NCI-H2081 (cell line): ENCODE measurements around the gene LPGAT1.

ENCODE experiments used
- DNase-seq, 2 experiments: peaks; one replicate each; lab custom pipeline; 2025; lab: John Stamatoyannopoulos, UW

Gene LPGAT1

DNA sequence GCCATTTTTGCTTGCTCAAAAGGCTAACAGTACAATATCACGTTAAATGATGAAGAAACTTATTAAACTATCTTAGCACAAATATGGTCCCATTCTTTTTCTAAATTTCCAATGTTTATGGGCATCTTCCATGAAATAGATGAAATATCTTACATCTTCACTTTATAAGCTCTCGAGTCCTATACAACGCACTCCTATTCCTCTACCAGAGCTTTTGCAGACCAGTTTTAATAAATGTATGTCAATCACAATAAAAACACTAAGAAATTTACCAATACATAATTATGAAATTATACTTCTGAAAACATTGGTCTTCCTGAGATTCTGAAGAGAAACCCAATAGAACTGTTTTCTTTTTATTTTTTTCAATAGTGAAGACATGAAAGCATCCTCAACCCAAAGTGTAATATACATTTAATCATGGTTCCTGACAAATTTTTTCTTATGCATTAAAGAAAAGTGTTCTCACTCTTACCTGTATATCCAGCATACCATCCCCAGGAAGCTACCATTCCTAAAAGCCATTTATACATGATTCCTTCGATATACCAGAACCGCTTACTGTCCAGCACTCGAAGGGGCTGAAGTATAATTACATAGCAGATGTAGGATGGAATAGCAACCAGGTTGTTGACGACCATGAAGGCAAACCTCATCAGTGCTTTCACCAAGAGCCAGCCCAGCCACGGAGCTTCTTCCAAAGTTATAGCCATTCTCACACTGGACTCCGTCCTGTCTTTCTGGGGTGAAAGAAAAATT is 1.8 kb downstream of the LPGAT1 start:
- DNase-seq = peak in 1 of 2 experiments; percentile 12

DNA sequence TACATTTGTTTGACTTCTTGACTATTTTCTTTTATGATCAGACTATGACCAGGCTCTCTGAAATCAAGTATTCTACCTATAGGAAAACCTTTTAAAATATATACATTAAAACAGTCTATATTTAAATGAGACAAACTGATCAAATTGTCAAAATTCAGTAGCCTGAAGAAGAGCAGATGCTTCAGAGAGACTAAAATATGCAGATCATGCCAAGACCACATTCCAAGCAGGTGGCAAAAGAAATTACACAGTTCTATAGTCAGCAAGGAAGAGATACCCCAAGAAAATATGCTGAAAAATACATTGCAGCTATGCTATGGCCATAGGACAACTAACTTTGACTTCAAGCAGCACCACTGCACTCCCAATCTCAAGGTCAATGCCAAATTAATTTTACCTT is 3.5 kb downstream of the LPGAT1 start:
- no peak for DNase-seq

DNA sequence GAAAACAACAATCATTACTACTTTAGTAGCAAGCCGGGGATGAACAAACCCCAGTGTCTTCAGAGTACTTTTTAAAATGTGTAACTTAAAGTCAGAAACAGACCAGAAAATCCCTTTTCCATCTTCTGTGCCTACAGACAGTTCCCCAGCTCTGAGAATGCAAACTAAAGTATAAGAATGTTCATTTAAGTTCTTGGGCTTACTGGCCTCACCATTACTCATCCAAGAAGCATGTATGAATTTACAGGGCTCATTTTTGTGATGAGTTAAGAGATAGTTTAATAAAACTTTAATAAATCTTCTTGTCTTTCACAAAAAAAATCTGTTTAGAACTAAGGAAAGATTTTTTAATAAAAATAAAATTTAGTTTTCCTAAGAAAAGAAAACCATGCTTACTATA is 4.6 kb downstream of the LPGAT1 start:
- no peak for DNase-seq

DNA sequence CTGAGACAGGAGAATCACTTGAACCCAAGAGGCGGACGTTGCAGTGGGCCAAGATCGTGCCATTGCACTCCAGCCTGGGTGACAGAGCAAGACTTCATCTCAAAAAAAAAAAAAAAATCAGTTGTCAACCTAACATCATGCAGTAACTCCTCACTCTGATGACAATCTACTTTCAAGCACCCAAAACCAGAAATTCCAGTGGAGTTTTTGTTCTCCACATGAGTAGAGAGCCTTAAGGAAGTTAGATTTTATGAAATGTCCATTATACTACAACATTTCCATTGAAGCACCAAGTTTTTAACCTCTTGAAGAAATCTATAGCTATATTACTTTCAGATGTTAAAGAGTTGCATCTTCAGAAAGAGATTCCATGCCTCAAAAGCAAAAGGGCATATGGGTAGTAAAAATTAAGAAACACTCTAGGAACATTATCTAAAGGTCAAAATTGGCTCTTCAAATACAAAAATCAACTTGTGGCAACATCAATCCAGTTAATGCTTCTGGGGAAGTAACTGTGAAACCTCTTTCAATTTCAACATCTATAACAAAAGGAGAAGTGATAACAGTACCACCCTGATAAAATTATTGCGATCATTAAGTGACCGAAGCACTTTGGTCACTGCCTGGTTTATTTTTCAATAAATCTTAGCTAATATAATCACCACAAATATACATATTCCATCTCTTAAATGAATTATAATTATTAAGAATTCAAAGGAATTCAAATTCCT is 7.7 kb downstream of the LPGAT1 start:
- no peak for DNase-seq

DNA sequence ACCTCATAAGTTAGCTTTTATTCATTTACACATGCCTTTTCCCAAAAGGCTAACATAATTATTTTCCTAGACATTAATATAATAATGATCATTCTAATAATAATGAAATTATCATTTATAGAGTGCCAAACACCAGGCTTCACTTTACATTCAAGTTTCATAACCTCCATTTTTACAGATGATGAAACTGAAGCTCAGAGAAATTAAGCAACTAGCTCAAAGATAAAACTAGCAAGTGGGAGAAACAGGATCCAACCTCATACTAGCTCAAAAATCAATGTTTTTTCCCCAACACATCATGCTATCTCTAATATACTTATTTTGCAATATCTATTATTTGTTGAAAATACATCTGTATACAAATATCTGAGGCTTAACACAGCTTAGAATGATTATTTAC is 14.0 kb downstream of the LPGAT1 start:
- no peak for DNase-seq

DNA sequence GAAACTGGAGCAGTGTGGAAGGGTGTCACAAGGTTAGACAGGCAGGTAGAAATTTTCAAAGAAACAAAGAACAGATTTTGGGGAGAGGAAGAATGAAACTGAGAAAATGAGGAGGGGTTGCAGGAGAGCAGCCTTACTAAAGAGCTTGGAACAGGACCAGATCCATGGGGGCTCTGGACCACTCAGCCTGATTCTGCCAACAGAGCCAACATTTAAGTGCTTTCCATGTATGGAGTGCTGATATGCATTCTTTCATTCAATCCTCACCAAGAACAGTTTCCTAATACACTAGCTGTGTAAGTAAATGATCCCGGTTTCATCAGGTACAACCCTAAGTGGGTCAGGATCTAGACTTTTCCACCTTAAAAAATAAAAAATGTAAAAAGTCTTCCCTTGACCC is 16.2 kb downstream of the LPGAT1 start:
- no peak for DNase-seq

DNA sequence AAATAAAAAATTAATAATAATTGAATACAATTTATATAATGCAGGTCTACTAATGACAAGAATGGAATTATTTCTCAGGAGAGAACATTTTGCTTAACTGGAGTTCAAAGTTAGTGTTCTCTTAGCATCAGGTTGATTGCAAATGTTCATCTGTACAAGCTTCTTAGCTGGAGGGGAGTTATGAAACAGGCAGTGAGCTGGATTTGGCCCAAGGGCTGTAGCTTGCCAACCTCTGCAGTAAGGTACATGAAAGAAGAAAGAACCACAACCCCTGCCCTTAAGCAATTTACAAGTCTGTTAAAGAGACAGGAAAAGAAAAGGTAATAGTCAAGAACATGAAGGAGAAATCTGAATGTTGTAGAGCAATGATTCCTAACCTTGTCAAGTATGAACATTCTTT is 17.0 kb downstream of the LPGAT1 start:
- no peak for DNase-seq

DNA sequence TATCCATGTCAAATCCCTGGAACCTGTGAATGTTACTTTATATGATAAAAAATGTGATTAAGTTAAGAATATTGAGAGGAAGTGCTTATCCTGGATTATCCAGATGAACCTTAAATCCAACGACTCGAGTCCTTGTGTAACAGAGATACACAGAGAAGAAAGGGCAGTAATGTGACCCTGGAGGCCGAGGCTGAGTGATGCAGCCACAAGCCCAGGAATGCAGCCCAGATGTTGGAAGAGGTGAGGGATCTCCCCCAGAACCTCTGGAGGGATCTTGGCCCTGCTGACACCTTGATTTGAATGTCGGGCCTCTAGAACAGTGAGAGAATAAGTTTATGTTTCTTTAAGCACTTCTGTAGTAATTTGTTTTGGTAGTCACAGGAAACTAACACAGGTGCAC is 18.0 kb downstream of the LPGAT1 start:
- no peak for DNase-seq

DNA sequence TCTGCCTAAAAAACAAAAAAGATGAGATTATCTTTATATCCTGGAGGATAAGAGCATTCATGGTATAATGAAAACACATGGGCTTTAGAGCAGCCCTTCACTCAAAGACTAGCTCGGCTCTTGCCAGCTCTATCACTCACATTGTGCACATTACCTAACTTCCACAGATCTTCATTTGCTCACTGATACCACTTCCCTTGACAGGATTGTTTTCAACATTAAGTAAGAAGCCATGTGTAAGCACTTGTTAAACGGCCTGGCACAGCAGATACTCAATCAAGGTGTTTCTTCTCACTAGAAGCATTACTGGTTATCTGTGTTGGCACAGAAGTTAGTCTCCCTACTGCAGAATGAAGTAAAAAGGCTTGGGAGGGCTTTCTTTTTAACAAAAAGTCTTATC is 18.7 kb downstream of the LPGAT1 start:
- no peak for DNase-seq

DNA sequence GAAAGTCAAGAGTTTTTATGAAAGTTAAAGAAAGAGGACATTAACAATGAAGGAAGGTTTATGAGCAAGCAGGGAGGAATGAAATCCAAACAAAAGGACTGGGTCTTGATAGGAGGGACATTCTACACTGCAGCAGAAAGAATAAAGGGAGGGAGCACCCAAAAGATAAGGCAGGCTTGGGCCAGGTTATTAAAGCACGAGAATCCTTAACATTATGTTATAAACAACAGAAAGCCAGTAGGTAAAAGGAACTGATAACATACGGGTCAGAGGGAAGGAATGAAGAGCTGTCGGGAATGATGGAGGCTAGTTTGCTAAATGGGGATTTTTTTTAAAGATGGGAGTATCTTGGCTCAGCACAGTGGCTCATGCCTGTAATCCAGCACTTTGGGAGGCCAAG is 19.4 kb downstream of the LPGAT1 start:
- DNase-seq = no peak

DNA sequence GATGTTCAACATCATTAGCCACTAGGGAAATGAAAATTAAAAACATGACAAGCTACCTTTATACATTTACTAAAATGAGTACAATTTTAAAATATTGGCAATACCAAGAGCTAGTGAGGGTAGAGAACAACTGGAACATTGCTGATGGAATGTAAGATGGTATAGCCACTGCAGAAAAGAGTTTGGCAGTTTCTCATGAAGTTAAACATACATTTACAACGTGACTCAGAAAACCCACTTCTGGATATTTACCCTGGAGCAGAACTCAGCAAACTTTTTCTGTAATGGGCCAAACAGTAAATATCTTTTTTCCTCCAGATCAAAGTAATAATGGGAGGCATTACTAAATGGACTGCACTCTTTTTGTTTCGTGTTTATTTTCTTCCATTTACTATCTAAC is 22.1 kb downstream of the LPGAT1 start:
- no peak for DNase-seq

DNA sequence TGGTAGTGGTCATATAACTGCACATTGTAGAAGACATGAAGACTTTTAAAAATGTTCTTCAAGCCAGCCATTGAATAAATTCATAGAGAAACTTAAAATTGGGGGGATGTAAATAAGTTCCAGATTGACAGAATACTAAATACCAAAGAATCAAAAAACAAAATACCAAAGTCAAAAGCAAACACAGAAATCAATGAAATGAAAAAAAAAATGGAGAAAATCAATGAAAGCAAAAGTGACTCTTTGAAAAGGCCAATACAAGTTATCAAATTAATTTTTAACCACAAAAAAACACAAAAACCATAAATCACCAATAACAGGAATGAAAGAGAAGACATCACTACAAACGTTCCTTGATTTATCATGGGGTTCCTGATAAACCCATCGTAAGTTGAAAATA is 25.6 kb downstream of the LPGAT1 start:
- no peak for DNase-seq

DNA sequence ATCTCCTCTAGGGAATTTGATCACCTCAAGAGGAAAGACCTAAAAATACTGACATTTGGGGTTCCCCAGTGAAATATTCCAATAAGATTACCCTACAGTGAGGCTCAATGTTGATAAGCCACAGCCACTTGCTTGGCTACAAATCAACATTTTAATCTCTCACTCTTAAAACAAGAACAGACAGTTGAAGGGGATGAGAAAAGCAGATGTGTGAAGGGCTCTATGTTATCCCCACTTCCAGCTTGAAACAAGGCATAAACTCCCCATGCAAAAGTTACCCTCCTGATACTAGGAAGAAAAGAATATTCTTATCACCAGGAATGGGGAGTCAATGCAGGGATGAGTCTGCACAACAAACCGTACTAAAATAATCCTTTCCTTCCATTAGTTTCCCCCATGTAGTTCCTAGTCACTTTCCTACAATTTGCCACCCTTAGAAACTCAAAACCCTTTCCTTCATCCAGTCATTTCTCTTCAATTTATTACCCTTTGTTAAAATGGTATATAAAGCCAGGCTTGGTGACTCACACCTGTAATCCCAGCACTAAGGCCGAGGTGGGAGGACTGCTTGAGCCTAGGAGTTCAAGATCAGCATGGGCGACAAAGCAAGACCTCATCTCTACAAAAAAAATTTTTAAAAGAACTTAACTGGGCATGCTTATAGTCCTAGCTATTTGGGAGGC is 29.5 kb downstream of the LPGAT1 start:
- DNase-seq = no peak

DNA sequence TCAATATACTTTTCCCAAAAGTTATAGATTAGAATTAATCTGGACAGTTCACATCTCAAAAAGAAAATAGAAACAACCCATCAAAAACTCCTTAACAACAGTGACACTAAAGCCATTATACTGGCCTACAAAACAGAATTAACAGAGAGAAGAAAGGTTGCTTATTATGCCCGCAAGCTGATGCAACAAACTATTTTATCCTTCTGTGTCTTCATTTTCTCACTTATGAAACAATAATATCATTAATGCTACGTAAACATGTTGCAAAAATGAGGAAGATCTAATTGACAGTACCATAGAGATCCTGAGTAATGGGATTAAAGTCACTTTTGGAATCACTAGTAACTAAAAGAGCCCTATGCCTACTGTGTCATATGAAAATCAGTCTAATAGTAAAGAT is 32.6 kb downstream of the LPGAT1 start:
- no peak for DNase-seq

DNA sequence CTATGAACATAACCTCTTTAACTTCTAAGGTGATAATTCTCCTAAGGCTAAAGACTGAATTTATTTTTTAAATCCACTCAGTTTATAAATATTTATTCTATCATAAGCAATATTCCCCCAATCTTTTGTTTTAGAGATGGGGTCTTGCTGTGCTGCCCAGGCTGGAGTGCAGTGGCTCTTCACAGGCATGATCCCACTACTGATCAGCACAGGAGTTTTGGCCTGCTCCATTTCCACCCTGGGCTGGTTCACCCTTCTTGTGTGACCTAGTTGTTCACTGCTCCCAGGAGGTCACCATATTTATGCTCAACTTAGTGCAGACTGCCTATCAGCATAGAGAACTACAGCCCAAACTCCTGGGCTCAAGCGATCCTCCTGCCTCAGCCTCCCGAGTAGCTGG is 38.6 kb downstream of the LPGAT1 start:
- no peak for DNase-seq

DNA sequence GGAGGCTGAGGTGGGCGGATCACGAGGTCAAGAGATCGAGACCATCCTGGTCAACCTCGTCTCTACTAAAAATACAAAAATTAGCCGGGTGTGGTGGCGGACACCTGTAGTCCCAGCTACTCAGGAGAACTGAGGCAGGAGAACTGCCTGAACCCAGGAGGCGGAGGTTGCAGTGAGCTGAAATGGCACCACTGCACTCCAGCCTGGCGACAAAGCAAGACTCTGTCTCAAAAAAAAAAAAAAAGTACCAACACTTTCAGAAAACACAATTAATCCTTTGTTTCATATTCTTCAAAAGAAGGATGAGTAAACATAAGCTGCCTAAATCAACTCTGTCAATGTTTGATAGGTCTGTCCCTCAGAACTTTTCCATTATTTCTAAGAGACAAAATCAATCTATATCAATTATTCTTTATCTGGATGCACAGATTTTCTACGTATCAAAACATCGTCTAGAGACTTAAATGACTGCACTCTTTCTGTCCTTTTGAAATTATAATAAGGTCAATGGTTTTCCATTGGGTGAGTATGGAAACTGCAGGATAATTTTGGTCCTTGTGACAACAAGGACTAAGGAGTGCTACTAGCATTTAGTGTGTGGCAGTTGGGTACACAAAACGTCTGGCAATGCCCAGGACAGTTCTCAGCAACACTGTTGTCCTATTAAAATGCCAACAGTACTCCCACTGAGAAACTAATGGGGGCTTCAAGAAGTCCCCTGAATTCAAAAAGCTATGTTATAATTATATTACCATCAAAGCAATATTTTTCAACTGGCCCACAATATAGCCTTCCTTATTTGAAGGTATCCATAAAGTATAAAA is 40.7 kb downstream of the LPGAT1 start:
- no peak for DNase-seq

DNA sequence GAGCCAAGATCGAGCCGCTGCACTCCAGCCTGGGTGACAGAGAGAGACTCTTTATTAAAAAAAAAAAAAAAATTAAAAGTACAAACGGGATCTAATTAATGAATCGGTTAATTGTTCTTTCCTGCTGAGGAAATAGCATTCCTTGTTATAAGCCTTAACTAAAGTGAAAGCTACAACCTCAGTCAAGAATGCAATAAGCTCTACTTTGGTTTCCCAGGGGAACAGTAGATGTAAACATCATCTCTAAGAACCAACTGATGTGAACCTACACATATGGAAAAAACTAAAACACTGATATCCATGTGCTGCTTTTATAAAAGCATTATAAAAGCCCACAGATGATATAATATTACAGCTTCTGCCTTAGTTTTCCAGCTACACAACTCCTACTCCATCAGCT is 41.9 kb downstream of the LPGAT1 start:
- no peak for DNase-seq

DNA sequence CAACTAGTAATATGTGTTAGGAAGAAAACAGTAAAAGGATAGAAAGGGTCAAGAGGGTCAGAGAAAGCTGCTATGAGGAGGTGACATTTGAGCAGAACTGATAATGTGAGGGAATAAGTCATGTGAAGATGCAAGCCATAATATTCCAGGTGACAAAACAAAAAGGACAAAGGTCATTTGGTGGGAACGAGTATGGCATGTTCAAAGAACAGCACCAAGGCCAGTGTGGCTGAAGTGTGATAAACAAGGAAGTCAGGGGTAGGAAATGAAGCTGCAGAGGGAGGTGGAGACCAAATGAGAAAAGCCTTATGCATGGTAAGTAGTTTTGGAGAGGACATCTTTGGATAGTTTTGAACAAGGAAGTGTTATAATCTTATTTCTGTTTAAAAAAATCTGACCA is 46.7 kb downstream of the LPGAT1 start:
- DNase-seq = no peak

DNA sequence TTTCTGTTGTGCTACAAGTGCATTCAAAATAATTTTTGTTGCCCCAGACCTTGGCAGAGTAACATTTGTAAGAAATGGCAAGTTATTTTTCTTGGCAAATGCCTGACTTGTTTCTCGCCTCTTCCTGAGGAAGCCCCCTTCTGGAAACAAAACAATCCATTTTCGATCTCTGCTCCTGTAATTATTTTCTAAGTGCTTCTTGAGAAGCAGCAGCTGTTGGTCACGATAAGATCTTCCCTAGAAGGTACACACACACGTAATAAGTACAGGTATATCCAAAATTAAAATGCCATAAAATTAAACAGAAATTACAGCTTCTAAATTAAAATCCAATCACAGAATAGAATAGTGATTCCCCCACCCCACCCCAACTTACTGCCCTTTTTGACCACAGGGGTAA is 47.3 kb downstream of the LPGAT1 start:
- no peak for DNase-seq

DNA sequence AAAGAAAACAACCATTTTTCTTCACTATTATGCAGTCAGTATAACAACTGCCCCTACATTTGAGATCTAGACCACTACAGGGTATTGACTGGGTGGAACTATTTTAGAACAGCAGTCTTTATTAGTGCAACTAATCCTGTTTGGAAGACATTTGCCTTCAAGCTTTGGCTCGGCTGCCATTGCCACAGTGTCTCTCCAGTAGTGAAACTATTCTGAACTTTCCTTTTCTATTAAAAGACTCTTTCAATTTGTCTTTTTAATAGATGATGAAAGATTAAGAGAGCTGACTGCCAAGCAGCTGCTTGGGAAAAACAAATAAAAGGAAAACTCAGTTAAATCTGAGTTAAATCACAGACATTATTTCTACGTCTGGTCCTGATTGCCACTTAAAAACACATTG is 49.3 kb downstream of the LPGAT1 start:
- no peak for DNase-seq

DNA sequence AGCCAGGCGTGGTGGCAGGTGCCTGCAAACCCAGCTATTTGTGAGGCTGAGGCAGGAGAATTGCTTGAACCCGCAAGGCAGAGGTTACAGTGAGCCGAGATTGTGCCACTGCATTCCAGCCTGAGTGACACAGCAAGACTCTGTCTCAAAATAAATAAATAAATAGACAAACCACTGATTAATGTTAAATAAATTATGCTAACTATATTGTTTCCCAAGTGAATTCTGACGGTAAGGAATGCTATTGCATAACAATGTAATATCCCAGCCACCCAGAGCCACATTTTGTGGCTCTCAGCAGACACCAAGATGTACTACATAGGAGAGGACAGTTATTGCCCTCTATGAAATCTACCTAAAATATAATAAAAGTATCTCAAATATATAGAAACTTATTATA is 55.4 kb downstream of the LPGAT1 start:
- no peak for DNase-seq

DNA sequence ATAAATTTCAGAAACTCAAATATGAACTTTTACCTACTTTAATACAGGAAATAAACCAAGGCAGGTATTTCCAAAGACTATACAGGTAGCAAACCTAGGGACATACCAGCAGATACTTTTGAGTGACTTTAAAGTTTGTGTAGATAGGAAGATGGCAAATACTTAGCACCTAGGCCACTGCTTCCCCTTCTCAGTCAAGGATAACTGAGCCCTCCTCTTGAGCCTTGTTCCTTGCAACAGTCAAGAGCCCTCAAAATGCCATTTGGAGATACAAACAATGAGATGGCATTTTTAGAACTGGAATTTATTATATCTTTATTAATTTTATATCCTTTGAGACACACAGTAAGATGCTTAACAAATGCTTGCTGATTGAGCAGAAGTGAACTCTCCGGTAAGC is 65.9 kb downstream of the LPGAT1 start:
- no peak for DNase-seq
